Gastroesophageal sphincter (tissue), 4 donors: Measurements from ENCODE around the gene COL15A1. TPM values are rescaled to one million over a fixed set of nuclear protein-coding genes. Genes with fewer than 3 reads are reported as not detected.

Experiments
- ATAC-seq: fragments of 150-250 bp; one replicate; pipeline ENCODE4 v1.9.1; 2016; ENCODE audit warnings: mild to moderate bottlenecking, moderate library complexity
- H3K27ac ChIP-seq, 4 donors: fragments of 200-600 bp; sonication (generic) in 3 of 4; 1 replicate in 3 of 4; 2 replicates in 1 of 4; pipeline ENCODE4 v1.5.1; 2016 to 2019
- H3K27me3 ChIP-seq: fragments of 200-600 bp; sonication (generic); one replicate; pipeline ENCODE4 v1.5.1; 2019
- H3K36me3 ChIP-seq, 2 donors: fragments of 200-600 bp; sonication (generic); one replicate each; pipeline ENCODE4 v1.5.1; 2019; ENCODE audit warnings: control low read depth in 1 of 2
- H3K4me1 ChIP-seq, 3 donors: fragments of 200-600 bp; sonication (generic); 1 replicate in 2 of 3; 2 replicates in 1 of 3; pipeline ENCODE4 v1.5.1; 2016 to 2019; ENCODE audit warnings: control low read depth in 2 of 3
- H3K4me3 ChIP-seq, 2 donors: fragments of 200-600 bp; sonication (generic); one replicate each; pipeline ENCODE4 v1.5.1; 2019; ENCODE audit warnings: mild to moderate bottlenecking in 1 of 2, moderate library complexity in 1 of 2
- H3K9me3 ChIP-seq, 3 donors: fragments of 200-600 bp; sonication (generic); one replicate each; pipeline ENCODE4 v1.5.1; 2017 to 2019; ENCODE audit warnings: control low read depth in 2 of 3
- EP300 ChIP-seq: sonication (generic); formaldehyde crosslinking; IDR thresholded peaks from one replicate; pipeline ENCODE4 v1.6.1; 2017; ENCODE audit warnings: antibody characterized with exemption, mild to moderate bottlenecking
- POLR2A ChIP-seq, 2 donors: fragments of 450-650 bp; IDR thresholded peaks; one replicate each; pipeline ENCODE4 v1.6.1; 2017; ENCODE audit warnings: antibody characterized with exemption in 2 of 2, mild to moderate bottlenecking in 2 of 2, moderate library complexity in 1 of 2
- POLR2AphosphoS5 ChIP-seq: sonication (generic); formaldehyde crosslinking; IDR thresholded peaks from one replicate; pipeline ENCODE4 v1.6.1; 2017; ENCODE audit warnings: antibody characterized with exemption
- WGBS, 2 donors: methylation state at CpG; one replicate each; pipeline ENCODE4 v1.1.5; 2018; ENCODE audit warnings: low coverage in 1 of 2; 5-methylcytosine and 5-hydroxymethylcytosine counted together
- total RNA-seq, 4 donors: library from RNA; depleted of rRNA; stranded (reverse); fragments of >200 nt; gene quantifications; one replicate each; pipeline ENCODE4 v1.1.0, GENCODE V29; 2016
- TF ChIP-seq, protein P1 (sequence below), 4 experiments: fragments of 200-600 bp in 2 of 4; fragments of 450-650 bp in 2 of 4; sonication (generic) in 1 of 4; IDR thresholded peaks; one replicate each; pipeline ENCODE4 v1.5.1; 2017 to 2019; ENCODE audit warnings: antibody characterized with exemption in 4 of 4, mild to moderate bottlenecking in 2 of 4, moderate library complexity in 2 of 4

COL15A1 gene
- total RNA-seq, 4 donors from 2014 or later, result 80.5 to 256 (median 97.2) TPM

DNA sequence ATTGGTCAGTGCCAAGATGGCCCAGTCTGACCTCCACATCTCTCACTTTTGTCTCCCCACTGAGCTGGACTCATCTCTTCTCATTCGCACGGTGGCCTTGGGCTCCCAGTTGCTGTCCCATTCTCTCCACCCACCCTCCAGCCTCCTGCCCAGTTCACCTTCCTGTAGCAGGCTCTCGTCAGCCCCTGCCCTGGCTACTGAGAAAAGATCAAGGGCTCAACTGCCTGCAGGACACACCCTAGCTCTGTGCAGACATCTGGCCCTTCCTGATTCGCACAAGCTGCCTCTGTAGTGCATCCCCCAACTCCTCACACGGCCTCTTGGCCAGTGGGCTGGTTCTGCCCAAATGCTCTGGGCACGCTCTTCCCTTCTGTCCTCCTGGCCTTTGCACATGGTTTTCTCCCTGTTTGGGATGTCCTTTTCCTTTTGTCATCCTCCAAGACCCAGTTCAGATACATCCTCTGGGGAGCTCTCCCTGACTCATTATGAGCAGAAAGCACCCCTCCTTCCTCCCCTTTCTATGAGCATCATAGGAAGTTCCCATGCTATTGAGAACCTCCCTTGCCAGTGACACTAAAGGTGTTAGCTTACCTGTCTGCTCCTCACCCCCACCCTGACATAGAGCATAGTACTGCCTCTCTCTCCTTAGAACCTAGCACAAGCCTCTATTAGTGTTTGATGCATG lies 82.7 kb downstream of the COL15A1 start:
- ATAC-seq, result no peak

DNA sequence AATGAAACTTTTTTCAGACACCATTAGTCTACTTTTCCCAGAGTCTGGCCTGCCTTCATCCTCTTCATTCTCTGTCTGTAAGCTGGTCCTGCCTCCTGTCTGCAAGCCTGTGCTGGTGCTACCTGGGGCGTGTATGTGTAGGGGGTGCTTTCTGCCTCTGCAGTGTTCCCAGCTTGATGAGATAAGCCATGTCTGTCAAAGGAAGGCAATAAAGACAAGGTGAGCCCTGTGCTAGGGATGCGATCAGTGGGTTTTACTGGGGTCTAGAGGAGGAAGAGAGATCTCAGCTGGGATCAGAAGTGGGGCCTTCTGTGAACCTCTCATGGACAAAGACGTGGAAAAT lies 83.2 kb downstream of the COL15A1 start:
- no peaks in the 10 kb centered on the region for H3K27me3 ChIP-seq
- TF ChIP-seq EP300 (no peak), POLR2AphosphoS5 (no peak)
- TF ChIP-seq, protein P1, sequence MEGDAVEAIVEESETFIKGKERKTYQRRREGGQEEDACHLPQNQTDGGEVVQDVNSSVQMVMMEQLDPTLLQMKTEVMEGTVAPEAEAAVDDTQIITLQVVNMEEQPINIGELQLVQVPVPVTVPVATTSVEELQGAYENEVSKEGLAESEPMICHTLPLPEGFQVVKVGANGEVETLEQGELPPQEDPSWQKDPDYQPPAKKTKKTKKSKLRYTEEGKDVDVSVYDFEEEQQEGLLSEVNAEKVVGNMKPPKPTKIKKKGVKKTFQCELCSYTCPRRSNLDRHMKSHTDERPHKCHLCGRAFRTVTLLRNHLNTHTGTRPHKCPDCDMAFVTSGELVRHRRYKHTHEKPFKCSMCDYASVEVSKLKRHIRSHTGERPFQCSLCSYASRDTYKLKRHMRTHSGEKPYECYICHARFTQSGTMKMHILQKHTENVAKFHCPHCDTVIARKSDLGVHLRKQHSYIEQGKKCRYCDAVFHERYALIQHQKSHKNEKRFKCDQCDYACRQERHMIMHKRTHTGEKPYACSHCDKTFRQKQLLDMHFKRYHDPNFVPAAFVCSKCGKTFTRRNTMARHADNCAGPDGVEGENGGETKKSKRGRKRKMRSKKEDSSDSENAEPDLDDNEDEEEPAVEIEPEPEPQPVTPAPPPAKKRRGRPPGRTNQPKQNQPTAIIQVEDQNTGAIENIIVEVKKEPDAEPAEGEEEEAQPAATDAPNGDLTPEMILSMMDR (IDR thresholded peaks at IDR 0.05), result no peak
- H3K36me3 ChIP-seq, result peaks cover 0 to 78% of the 10 kb centered on the region in 2 donors
- H3K4me1 ChIP-seq, result peaks cover 0 to 20% (median 0%) of the 10 kb centered on the region in 3 donors
- WGBS, 2 donors, result 57 to 72% methylated on average over 1 to 2 of the region's 3 CpGs
- H3K27ac ChIP-seq, result peak overlapping the region in 1 of 4 donors; percentile 23
- no peak overlapping the region for H3K4me3 ChIP-seq
- H3K9me3 ChIP-seq, result no peaks in the 10 kb centered on the region
- ATAC-seq, result no peak

More for the DNA sequence above, 82.7 kb downstream of the COL15A1 start:
- Histone ChIP-seq H3K9me3 (no peaks in the 10 kb centered on the region), H3K27me3 (no peaks in the 10 kb centered on the region), H3K27ac (peak overlapping the region in 1 of 4 donors; percentile 23), H3K36me3 (peaks cover 0 to 82% of the 10 kb centered on the region in 2 donors), H3K4me3 (no peak overlapping the region), H3K4me1 (peaks cover 0 to 20% (median 0%) of the 10 kb centered on the region in 3 donors)
- TF ChIP-seq, protein P1 (IDR thresholded peaks at IDR 0.05), result no peak
- TF ChIP-seq POLR2A (IDR thresholded peaks at IDR 0.05) (no peak), EP300 (no peak), POLR2AphosphoS5 (no peak)
- 83 to 100% methylated on average over 3 to 6 of the region's 6 CpGs for WGBS, 2 donors

DNA sequence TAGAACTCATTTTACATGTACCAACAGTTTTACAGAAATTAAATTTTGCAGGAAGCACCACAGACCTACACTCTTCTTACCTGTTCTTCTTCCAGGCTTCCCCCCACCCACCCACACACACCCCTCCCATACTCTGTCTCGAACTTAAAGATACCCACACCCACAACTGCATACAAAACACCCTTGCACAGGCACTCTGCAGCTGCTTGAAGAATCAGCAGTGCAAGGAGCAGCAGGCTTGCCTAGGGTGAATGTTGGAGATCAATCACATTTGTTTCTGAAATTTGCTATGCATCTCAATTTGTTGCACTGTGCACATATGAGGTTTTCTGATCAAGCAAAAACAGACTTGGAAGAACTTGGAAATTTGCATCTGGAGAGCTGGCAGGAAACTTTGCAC lies 83.7 kb downstream of the COL15A1 start:
- ATAC-seq, result no peak
- Histone ChIP-seq H3K36me3 (peaks cover 0 to 73% of the 10 kb centered on the region in 2 donors), H3K27ac (peak overlapping the region in 1 of 4 donors; percentile 23), H3K27me3 (no peaks in the 10 kb centered on the region), H3K4me1 (peaks cover 0 to 16% (median 0%) of the 10 kb centered on the region in 3 donors), H3K4me3 (no peak overlapping the region), H3K9me3 (no peaks in the 10 kb centered on the region)
- WGBS, 2 donors, result 43% methylated on average over 1 of the region's 1 CpG; no CpG with 5 or more reads in 1 of the 2 donors
- TF ChIP-seq EP300 (no peak), POLR2AphosphoS5 (no peak), POLR2A (IDR thresholded peaks at IDR 0.05) (no peak)
- TF ChIP-seq, protein P1 (IDR thresholded peaks at IDR 0.05), result no peak

DNA sequence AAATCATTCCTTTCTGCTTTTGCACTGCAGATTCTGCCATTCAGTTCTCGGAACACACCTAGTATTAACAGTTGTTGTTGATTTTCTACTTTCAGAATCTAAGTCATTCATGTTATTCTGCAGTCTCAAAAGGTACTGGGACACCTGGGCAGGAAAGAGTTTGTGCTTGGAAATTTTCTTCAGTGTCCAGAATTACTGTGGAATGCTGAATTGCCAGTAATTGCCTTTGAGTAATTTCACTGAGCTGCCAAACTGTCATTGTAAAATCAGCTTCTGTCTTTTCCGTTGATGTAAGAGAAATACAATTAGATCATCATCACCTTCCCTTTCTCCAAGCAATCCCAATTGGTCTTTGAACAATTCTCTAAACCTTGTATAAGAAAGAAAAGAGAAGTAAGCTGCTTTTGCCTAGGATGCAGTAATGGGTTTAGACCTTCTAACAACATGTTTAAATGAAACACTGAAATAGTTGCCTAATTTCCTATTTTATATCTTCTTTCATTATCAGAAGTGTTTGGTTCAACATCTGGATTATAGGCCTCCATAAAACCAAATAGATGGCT lies 85.5 kb downstream of the COL15A1 start:
- H3K9me3 ChIP-seq, result no peaks in the 10 kb centered on the region
- peaks cover 0 to 68% of the 10 kb centered on the region in 2 donors for H3K36me3 ChIP-seq
- no peaks in the 10 kb centered on the region for H3K4me1 ChIP-seq
- no peak overlapping the region for H3K4me3 ChIP-seq
- ATAC-seq, result no peak
- H3K27me3 ChIP-seq, result no peaks in the 10 kb centered on the region
- TF ChIP-seq POLR2AphosphoS5 (no peak), POLR2A (IDR thresholded peaks at IDR 0.05) (no peak), EP300 (no peak)
- TF ChIP-seq, protein P1 (IDR thresholded peaks at IDR 0.05), result no peak
- 58 to 86% methylated on average over 2 of the region's 2 CpGs for WGBS, 2 donors
- H3K27ac ChIP-seq, result peak overlapping the region in 3 of 4 donors; percentile 54 to 76 (median 60)

DNA sequence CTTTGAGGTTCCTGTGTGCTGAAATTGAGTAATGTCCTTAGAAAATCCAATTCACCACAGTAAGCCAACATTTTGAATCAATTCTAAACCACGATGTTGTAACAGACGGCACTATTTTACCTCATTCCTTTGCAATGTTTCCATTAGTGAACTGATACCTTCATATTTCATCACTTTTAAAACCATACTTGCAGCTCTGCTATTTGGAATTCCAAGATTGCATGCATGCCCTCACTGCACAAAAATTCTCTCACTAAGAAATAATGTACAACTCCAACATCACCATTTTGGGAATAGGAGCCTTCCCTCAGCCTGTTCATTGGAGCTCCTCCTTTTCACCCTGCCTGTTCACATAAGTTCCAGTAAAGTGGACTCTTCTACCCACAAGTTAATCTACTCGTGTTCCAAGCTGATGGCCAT lies 86.4 kb downstream of the COL15A1 start:
- no peaks in the 10 kb centered on the region for H3K4me1 ChIP-seq
- 35 to 53% methylated on average over 3 of the region's 3 CpGs for WGBS, 2 donors
- no peak overlapping the region for H3K4me3 ChIP-seq
- ATAC-seq, result peak; percentile 89
- H3K9me3 ChIP-seq, result no peaks in the 10 kb centered on the region
- peak overlapping the region; percentile 49 to 76 (median 57) for H3K27ac ChIP-seq
- H3K27me3 ChIP-seq, result no peaks in the 10 kb centered on the region
- peaks cover 0 to 67% of the 10 kb centered on the region in 2 donors for H3K36me3 ChIP-seq
- TF ChIP-seq, protein P1 (IDR thresholded peaks at IDR 0.05), result no peak
- TF ChIP-seq EP300 (no peak), POLR2AphosphoS5 (peak; percentile 85), POLR2A (IDR thresholded peaks at IDR 0.05) (no peak)
